IPS DF 6.9 (cell line): ENCODE results near the gene PYDC2.
"Not testable (repeated sequence)": the region's sequence is repeated elsewhere in the genome, so short reads cannot be mapped to it uniquely, and the experiment has no call there.

ENCODE experiments used
- DNase-seq: peaks from one replicate; pipeline ENCODE4 v3.0.0-alpha.2; 2013; ENCODE audit warnings: low read depth, low spot score
- H3K27ac ChIP-seq: one replicate; pipeline ENCODE4 v1.5.1; 2013; ENCODE audit warnings: low read length, control low read depth
- H3K27me3 ChIP-seq: 2 replicates; pipeline ENCODE4 v1.6.1; 2013; ENCODE audit warnings: mild to moderate bottlenecking, low read length; ENCODE audit not compliant: control insufficient read depth, insufficient read depth
- H3K36me3 ChIP-seq: 2 replicates; pipeline ENCODE4 v1.6.1; 2013; ENCODE audit warnings: low read length; ENCODE audit not compliant: control insufficient read depth, insufficient read depth
- H3K4me1 ChIP-seq: 2 replicates; pipeline ENCODE4 v1.6.1; 2013; ENCODE audit warnings: low read length; ENCODE audit not compliant: control insufficient read depth, insufficient read depth
- H3K4me3 ChIP-seq: 2 replicates; pipeline ENCODE4 v1.5.1; 2013; ENCODE audit warnings: mild to moderate bottlenecking, low read length
- H3K9me3 ChIP-seq: 2 replicates; pipeline ENCODE4 v1.6.1; 2013; ENCODE audit warnings: low read length, inconsistent platforms; ENCODE audit not compliant: control insufficient read depth, insufficient read depth
- WGBS: extraction: QIAGEN DNeasy Blood & Tissue Kit; methylation state at CpG from one replicate; pipeline ENCODE4 v1.1.7; 2013; ENCODE audit warnings: mixed read lengths, missing lambda C conversion rate; ENCODE audit not compliant: insufficient read length, insufficient coverage; 5-methylcytosine and 5-hydroxymethylcytosine counted together

PYDC2 gene

DNA sequence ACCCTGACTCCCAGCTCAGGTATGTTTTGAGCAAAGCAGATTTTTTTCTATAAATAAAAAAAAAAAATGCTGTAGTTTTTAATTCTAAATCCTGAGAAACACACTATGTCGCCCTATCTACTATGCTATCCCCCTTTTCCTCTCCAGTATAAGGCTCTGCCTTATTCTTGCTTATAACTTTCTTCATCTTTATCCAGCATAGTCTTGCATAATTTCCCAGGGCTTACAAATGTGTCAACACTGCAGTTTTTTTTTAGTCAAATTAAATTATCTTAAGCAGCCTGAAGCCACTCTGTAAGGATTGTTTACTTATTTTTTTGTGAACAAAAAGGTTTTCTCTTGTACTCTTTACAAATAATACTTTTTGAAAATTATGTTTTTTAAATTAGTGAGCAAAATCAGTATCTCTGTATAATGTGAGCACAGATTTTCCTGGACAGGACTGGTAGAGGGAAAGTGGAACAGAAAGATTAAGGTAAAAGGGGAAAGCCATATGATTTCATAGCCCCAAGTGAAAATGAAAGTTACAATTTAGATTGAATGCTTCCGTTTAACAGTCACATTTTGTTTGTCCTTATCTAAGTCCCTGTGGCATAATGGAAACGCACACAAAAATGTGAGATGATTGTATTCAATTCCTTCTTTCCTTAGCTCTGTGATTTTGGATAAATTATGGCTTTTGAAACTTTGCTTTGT, 5.6 kb upstream of the PYDC2 start:
- Histone ChIP-seq H3K27ac (no peak overlapping the region), H3K27me3 (no peaks in the 10 kb centered on the region), H3K9me3 (no peaks in the 10 kb centered on the region), H3K36me3 (no peaks in the 10 kb centered on the region), H3K4me1 (no peaks in the 10 kb centered on the region), H3K4me3 (no peak overlapping the region)
- DNase-seq = no peak
- WGBS = no CpG with 5 or more reads among the region's 3 CpGs

DNA sequence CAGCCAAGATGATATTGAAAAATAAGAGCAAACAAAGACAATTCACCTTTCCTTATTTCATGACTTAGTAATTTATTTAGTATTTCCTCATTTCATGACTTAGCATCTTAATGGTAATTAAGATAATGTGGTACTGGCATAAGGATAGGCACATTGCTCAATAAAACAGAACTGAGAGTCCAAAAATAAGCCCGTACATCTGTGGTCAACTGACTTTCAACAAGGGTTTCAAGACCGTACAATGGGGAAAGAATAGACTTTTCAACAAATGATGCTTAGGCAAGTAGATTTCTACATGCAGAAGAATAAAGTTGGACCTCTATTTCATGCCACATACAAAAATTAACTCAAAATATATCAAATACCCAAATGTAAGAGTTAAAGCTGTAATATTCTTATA, 603 bp upstream of the PYDC2 start:
- no CpG with 5 or more reads among the region's 2 CpGs for WGBS
- no peaks in the 10 kb centered on the region for H3K4me1 ChIP-seq
- no peaks in the 10 kb centered on the region for H3K9me3 ChIP-seq
- no peak overlapping the region for H3K27ac ChIP-seq
- H3K27me3 ChIP-seq = no peaks in the 10 kb centered on the region
- no peaks in the 10 kb centered on the region for H3K36me3 ChIP-seq
- H3K4me3 ChIP-seq = no peak overlapping the region
- DNase-seq = no peak

- H3K27me3 ChIP-seq = no peaks in the 10 kb centered on the region
- no peaks in the 10 kb centered on the region for H3K9me3 ChIP-seq
- no peaks in the 10 kb centered on the region for H3K4me1 ChIP-seq
- no peaks in the 10 kb centered on the region for H3K36me3 ChIP-seq
- no peak overlapping the region for H3K27ac ChIP-seq
- no peak for DNase-seq
- no peak overlapping the region for H3K4me3 ChIP-seq
These were observed 9.1 kb downstream of the PYDC2 start for GRCh38 chr3:191470080-191470479.

- no CpG with 5 or more reads among the region's 2 CpGs for WGBS
- Histone ChIP-seq H3K9me3 (no peaks in the 10 kb centered on the region), H3K27ac (no peak overlapping the region)
These were observed 9.6 kb downstream of the PYDC2 start for GRCh38 chr3:191470545-191470944.

GRCh38 chr3:191473661-191474198, 12.8 kb downstream of the PYDC2 start:
- Histone ChIP-seq H3K4me1 (no peaks in the 10 kb centered on the region), H3K9me3 (no peaks in the 10 kb centered on the region), H3K27ac (no peak overlapping the region), H3K36me3 (no peaks in the 10 kb centered on the region), H3K4me3 (no peak overlapping the region), H3K27me3 (no peaks in the 10 kb centered on the region)
- no peak for DNase-seq
- WGBS = no CpG with 5 or more reads among the region's 4 CpGs

More at GRCh38 chr3:191470545-191470944, 9.6 kb downstream of the PYDC2 start:
- no peak overlapping the region for H3K4me3 ChIP-seq
- no peaks in the 10 kb centered on the region for H3K36me3 ChIP-seq
- no peak for DNase-seq
- H3K4me1 ChIP-seq = no peaks in the 10 kb centered on the region
- H3K27me3 ChIP-seq = no peaks in the 10 kb centered on the region

DNA sequence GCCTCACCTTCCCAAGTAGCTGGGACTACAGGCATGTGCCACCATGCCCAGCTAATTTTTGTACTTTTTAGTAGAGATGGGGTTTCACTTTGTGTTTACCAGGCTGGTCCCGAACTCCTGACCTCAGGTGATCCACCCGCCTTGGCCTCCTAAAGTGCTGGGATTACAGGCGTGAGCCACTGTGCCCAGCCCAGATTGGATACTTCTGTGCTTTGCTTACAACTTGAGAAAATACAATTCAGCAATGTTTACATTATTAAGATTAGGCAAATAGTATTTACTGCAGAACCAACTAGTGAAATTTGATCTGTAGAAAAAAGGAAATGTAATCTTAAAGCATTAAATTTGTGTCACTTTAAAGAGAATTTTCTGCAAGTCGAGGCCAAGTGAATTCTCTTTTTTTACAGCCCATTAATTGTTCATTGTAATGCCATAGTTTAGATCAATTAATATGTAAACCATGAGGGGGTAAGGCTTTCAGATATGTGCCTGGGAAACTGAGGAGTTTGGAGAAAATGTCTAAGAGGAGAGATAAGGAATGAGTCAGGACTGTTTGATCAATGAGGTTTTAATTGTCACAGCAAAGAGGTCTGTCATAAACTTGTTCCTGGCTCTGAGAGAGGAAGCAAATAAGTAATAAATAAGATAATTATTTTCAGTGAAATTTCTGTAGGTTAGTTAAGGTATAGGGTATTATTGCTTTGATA, 15.3 kb downstream of the PYDC2 start:
- H3K36me3 ChIP-seq = no peaks in the 10 kb centered on the region
- DNase-seq = no peak
- no peaks in the 10 kb centered on the region for H3K9me3 ChIP-seq
- no peak overlapping the region for H3K27ac ChIP-seq
- H3K27me3 ChIP-seq = no peaks in the 10 kb centered on the region
- WGBS = no CpG with 5 or more reads among the region's 4 CpGs
- H3K4me1 ChIP-seq = no peaks in the 10 kb centered on the region
- H3K4me3 ChIP-seq = no peak overlapping the region

GRCh38 chr3:191483994-191484393, 23.0 kb downstream of the PYDC2 start:
- not testable (repeated sequence) for H3K27me3 ChIP-seq, H3K36me3 ChIP-seq, H3K27ac ChIP-seq, H3K4me1 ChIP-seq, H3K4me3 ChIP-seq, H3K9me3 ChIP-seq, DNase-seq
- WGBS = no CpG with 5 or more reads among the region's 2 CpGs

- no CpG with 5 or more reads among the region's 3 CpGs for WGBS
- no peak overlapping the region for H3K27ac ChIP-seq
- no peak for DNase-seq
- H3K4me1 ChIP-seq = no peaks in the 10 kb centered on the region
- no peaks in the 10 kb centered on the region for H3K9me3 ChIP-seq
- no peak overlapping the region for H3K4me3 ChIP-seq
- H3K36me3 ChIP-seq = no peaks in the 10 kb centered on the region
- no peaks in the 10 kb centered on the region for H3K27me3 ChIP-seq
These were observed 23.5 kb downstream of the PYDC2 start for GRCh38 chr3:191484461-191484860.

GRCh38 chr3:191492601-191493000, 31.6 kb downstream of the PYDC2 start:
- Histone ChIP-seq H3K4me3 (no peak overlapping the region), H3K9me3 (no peaks in the 10 kb centered on the region), H3K4me1 (no peaks in the 10 kb centered on the region), H3K36me3 (no peaks in the 10 kb centered on the region), H3K27me3 (no peaks in the 10 kb centered on the region), H3K27ac (no peak overlapping the region)
- no peak for DNase-seq
- no CpG with 5 or more reads among the region's 1 CpG for WGBS

GRCh38 chr3:191493336-191493735, 32.4 kb downstream of the PYDC2 start:
- no peak overlapping the region for H3K4me3 ChIP-seq

More at GRCh38 chr3:191493336-191493735, 32.4 kb downstream of the PYDC2 start:
- Histone ChIP-seq H3K27me3 (no peaks in the 10 kb centered on the region), H3K9me3 (no peaks in the 10 kb centered on the region), H3K27ac (no peak overlapping the region), H3K4me1 (no peaks in the 10 kb centered on the region), H3K36me3 (no peaks in the 10 kb centered on the region)
- no peak for DNase-seq
